Tibial artery (tissue), 4 donors: ENCODE results near the gene IL17REL.

Source experiments
- DNase-seq, 2 donors: peaks; one replicate each; pipeline ENCODE4 v3.0.0-alpha.2; 2019
- H3K27ac ChIP-seq, 2 donors: fragments of 200-600 bp; sonication (generic) in 1 of 2; 1 replicate in 1 of 2; 2 replicates in 1 of 2; pipeline ENCODE4 v1.5.1; 2018 to 2019; ENCODE audit warnings: mild to moderate bottlenecking in 1 of 2
- H3K27me3 ChIP-seq, 2 donors: fragments of 200-600 bp; sonication (generic) in 1 of 2; one replicate each; pipeline versions ENCODE4 v1.5.1 to v1.6.0; 2016 to 2019
- H3K36me3 ChIP-seq, 3 donors: fragments of 200-600 bp; sonication (generic) in 2 of 3; one replicate each; pipeline ENCODE4 v1.5.1; 2016 to 2019; ENCODE audit warnings: mild to moderate bottlenecking in 2 of 3
- H3K4me1 ChIP-seq, 4 donors: fragments of 200-600 bp; sonication (generic) in 2 of 4; 1 replicate in 3 of 4; 2 replicates in 1 of 4; pipeline ENCODE4 v1.5.1; 2016 to 2019
- H3K4me3 ChIP-seq, 2 donors: fragments of 200-600 bp; sonication (generic) in 1 of 2; 1 replicate in 1 of 2; 2 replicates in 1 of 2; pipeline ENCODE4 v1.5.1; 2018 to 2019; ENCODE audit warnings: mild to moderate bottlenecking in 2 of 2
- H3K9me3 ChIP-seq, 3 donors: fragments of 200-600 bp; sonication (generic) in 1 of 3; one replicate each; pipeline ENCODE4 v1.5.1; 2016 to 2019
- CTCF ChIP-seq, 2 experiments: fragments of 200-600 bp in 1 of 2; fragments of 450-650 bp in 1 of 2; IDR thresholded peaks; one replicate each; pipeline ENCODE4 v1.5.1; 2017 to 2019; ENCODE audit warnings: antibody characterized with exemption in 2 of 2, mild to moderate bottlenecking in 1 of 2, moderate library complexity in 1 of 2
- intact Hi-C: fragments of 100-400 bp; cut with DNase I; formaldehyde crosslinking; loops from one replicate; pipeline ENCODE4 v1.15.0; 2023; ENCODE audit warnings: low total_unique reads

IL17REL gene

GRCh38 chr22:49975543-49976389 is 36.8 kb downstream of the IL17REL start:
- H3K4me3 ChIP-seq = no peak overlapping the region
- no peaks in the 10 kb centered on the region for H3K27me3 ChIP-seq
- intact Hi-C loops = no loop called here
- TF ChIP-seq CTCF (IDR thresholded peaks at IDR 0.05) = no peak
- peak; percentile 11 to 63 for DNase-seq
- peaks cover 7 to 20% (median 13%) of the 10 kb centered on the region in 4 donors for H3K4me1 ChIP-seq
- H3K36me3 ChIP-seq = no peaks in the 10 kb centered on the region
- H3K9me3 ChIP-seq = peaks cover 3 to 15% (median 12%) of the 10 kb centered on the region in 3 donors
- H3K27ac ChIP-seq = peak overlapping the region in 1 of 2 donors; percentile 47

GRCh38 chr22:49973018-49973961 is 39.3 kb downstream of the IL17REL start:
- Histone ChIP-seq H3K27ac (no peak overlapping the region), H3K9me3 (no peaks in the 10 kb centered on the region), H3K4me1 (peaks cover 7 to 26% (median 21%) of the 10 kb centered on the region in 4 donors), H3K27me3 (no peaks in the 10 kb centered on the region), H3K4me3 (no peak overlapping the region), H3K36me3 (no peaks in the 10 kb centered on the region)
- intact Hi-C loops = loop anchor here (5.0 kb wide), 1 partner anchor 41 kb away; no protein-coding TSS in a partner anchor
- DNase-seq = peak; percentile 3 to 13
- no peak for TF ChIP-seq CTCF (IDR thresholded peaks at IDR 0.05)

- DNase-seq = peak; percentile 29 to 71
- no peaks in the 10 kb centered on the region for H3K36me3 ChIP-seq
- intact Hi-C loops = loop anchor here (5.0 kb wide), 1 partner anchor 40 kb away; no protein-coding TSS in a partner anchor
- no peaks in the 10 kb centered on the region for H3K9me3 ChIP-seq
- H3K27me3 ChIP-seq = no peaks in the 10 kb centered on the region
- H3K4me3 ChIP-seq = peak overlapping the region; percentile 57 to 71
- TF ChIP-seq CTCF (IDR thresholded peaks at IDR 0.05) = no peak
- peak overlapping the region; percentile 88 to 89 for H3K27ac ChIP-seq
- peaks cover 7 to 32% (median 24%) of the 10 kb centered on the region in 4 donors for H3K4me1 ChIP-seq
These were observed 40.2 kb downstream of the IL17REL start for GRCh38 chr22:49972163-49973017.

- DNase-seq = peak; percentile 76 to 92
- no peaks in the 10 kb centered on the region for H3K27me3 ChIP-seq
- peaks cover 7 to 41% (median 31%) of the 10 kb centered on the region in 4 donors for H3K4me1 ChIP-seq
- no peaks in the 10 kb centered on the region for H3K36me3 ChIP-seq
- H3K4me3 ChIP-seq = peak overlapping the region; percentile 57 to 71
- TF ChIP-seq CTCF (IDR thresholded peaks at IDR 0.05) = no peak
- no peaks in the 10 kb centered on the region for H3K9me3 ChIP-seq
- intact Hi-C loops = loop anchor here (5.0 kb wide), 1 partner anchor 39 kb away; no protein-coding TSS in a partner anchor
- peak overlapping the region; percentile 88 to 89 for H3K27ac ChIP-seq
These were observed 41.1 kb downstream of the IL17REL start for GRCh38 chr22:49971232-49972162.
